Renal pelvis (tissue), 4 donors: ENCODE data around the gene RPS15. TPM values are rescaled to one million over a fixed set of nuclear protein-coding genes. Genes with fewer than 3 reads are reported as not detected.
"Not testable (repeated sequence)": the region's sequence is repeated elsewhere in the genome, so short reads cannot be mapped to it uniquely, and the experiment has no call there.

Experiments used
- DNase-seq: peaks from one replicate; pipeline ENCODE4 v3.0.0-alpha.2; 2013
- polyA plus RNA-seq, 3 donors: library from polyadenylated mRNA; unstranded; fragments of 120-200 nt; gene quantifications; one replicate each; pipeline ENCODE4 v1.2.1, GENCODE V29; 2013; ENCODE audit not compliant: insufficient read length in 3 of 3

Gene RPS15
- polyA plus RNA-seq, 3 donors, result 716 to 925 (median 791) TPM

- DNase-seq, result not testable (repeated sequence)
Measured at GRCh38 chr19:1477056-1477455, 38.9 kb downstream of the RPS15 start.

DNA sequence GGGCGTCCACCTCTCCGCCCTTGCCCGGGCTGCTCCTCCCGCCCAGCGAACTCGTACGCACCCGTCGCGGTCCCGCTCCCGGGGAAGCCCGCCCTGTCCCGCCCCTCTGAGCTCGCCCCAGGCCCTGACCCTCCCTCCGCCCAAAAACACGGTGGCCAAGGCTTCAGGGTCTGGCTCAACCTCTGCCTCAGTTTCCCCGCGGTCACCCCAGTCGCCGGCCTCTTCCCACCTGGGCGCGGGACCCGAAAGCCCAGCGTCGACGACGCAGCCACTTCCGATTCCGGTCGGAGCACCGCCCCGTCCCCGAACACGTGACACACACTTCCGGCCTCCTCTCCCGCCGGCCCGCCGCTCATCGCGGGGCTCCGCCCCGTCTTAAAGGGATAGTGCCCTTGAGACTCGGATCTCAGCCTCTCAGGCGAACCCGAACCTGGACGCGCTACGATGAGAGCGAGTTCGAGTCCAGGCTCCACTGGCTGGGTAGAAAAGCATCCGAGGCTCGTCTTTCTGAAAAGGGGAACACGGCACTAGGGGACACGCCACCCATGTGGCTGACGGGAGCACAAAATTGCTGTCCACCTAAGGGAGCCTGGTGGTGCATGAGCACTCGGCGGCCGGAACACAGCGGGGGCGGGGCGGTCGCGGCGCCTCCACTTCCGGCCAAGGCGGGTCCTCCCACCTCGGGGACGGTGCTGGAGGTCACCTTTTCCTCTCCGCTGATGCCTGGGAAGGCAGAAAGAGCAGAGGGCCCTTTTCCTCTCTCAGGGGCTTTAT, 40.9 kb downstream of the RPS15 start, which contains the start of gene C19orf25:
TSS of gene C19orf25 (minus strand) at position 282 of the 774 bp plus-strand sequence. CDS start 312 bp downstream, outside the sequence.
- DNase-seq, result peak; percentile 92

DNA sequence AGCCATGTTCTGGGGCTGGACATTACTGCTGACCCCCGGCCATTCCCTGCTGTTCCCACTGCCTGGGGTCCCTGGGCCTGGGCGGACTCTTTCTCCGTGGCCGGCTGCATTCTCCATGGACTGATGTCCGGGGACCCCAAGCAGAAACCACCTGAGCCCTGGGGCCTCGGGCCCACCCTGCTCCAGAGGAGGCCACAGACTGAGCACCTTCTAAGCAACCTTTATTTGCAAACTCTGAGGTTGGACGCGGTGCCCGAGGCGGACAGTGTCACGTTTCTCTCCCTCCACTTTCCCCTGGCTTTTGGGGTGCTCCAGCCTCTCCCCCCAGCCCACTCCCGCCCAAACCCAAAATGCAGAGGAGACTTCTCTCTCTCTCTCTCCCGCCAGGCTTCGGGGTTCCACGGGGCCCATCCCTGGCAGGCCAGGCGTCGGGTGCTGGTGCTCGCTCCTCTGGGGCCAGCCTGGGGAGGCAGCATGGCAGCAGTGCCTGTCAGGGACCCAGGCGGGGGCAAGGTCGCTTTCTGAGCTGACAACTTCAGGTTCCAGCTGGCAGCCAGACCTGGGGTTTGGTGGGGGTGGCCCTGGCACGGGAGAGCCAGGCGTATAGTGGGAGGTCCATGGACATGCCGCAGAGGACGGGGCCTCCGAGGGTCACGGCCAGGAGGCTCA, 43.2 kb downstream of the RPS15 start:
- DNase-seq, result no peak

GRCh38 chr19:1481893-1482360, 43.7 kb downstream of the RPS15 start:
- DNase-seq, result no peak

- DNase-seq, result no peak
Measured at GRCh38 chr19:1482361-1483130, 44.4 kb downstream of the RPS15 start.

GRCh38 chr19:1483131-1483978, 45.2 kb downstream of the RPS15 start:
- DNase-seq, result no peak

- no peak for DNase-seq
Measured at GRCh38 chr19:1483979-1484428, 45.8 kb downstream of the RPS15 start.

DNA sequence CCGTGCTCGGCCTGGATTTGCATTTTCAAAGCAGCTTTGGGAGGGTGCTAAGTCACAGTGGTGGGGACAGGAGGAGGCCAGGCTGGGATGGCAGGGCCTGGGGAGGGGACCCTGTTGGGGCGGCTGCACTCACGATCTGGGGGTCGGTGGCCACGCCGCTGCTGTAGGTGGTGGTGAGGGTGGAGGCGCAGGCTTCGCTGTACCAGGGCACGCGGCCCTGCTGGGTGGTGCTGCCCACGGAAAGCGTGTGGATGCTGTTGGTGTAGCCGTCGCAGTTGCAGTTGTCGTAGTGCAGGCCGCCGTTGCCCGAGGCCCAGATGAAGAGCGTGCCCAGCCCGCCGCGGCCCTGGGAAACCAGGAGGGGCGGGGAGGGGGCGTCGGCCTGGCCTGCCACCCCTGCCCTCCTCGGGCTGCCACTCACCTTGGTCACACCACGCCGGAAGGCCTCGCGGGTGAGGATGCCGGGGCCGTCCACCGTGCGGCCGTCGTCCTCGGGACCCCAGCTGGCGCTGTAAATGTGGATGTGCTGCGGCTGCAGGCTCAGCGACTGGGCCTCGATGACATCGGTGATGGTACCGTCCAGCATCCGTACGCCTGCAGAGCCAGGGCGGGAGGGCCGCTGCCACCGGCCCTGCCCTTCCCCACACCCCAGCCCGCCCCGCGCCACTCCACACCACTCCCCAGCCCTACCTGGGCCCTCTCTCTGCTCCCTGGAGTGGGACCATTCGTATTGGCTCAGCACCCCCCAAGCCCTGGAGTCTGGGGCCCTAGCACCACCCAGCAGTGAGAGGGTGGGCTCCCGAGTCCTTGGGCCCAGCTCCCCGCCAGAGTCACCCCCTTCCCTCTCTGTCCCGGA, 48.8 kb downstream of the RPS15 start:
- DNase-seq, result no peak

DNA sequence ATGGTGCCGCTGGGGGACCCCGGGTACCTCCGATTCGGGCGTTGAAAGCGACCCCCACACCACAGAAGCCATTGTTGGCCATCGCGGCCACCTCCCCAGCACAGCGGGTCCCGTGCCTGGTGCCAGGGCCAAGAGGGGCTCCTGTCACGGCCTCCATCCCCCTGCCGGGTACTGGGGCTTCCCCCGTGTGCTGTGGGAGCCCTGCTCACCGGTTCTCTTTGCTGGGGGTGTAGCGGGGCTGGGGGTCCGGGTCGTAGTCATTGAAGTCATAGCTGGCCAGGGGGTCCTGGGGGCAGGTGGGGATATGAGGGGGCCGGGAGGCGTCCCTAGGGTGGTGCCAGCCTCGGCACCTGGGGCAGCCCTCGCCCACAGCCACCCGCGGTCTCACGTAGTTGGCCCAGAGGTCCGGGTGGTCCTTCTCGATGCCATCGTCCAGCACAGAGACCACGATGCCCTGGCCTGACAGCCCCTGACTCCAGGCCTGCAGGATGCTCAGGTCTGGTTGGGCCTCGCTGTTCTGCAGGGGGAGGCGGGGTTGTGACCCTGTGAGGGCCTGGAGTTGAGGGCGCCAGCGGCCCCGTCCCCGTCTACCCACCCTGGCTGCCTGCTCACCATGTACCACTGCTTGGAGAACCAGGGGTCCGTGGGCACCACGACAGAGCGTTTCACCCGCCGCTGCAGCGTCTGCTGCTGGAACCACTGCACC, 49.5 kb downstream of the RPS15 start:
- no peak for DNase-seq

GRCh38 chr19:1488282-1488601, 50.0 kb downstream of the RPS15 start:
- no peak for DNase-seq

GRCh38 chr19:1489463-1490310, 51.5 kb downstream of the RPS15 start:
- DNase-seq, result no peak

Other genes with a start within 250 kb of the RPS15 start
- 10 to 100 TPM; 57.3 to 65.3 (median 60.8) TPM for gene STK11, start 232.6 kb upstream of the RPS15 start, polyA plus RNA-seq
- gene CBARP, start 200.4 kb upstream of the RPS15 start, polyA plus RNA-seq, result 1 to 10 TPM; 2.0 to 3.2 (median 2.7) TPM
- gene ATP5F1D, start 196.6 kb upstream of the RPS15 start, polyA plus RNA-seq, result 100 to 1,000 TPM; 119 to 152 (median 149) TPM
- 10 to 100 TPM; 66.2 to 74.7 (median 68.1) TPM for gene MIDN, start 189.8 kb upstream of the RPS15 start, polyA plus RNA-seq
- gene CIRBP, start 169.1 kb upstream of the RPS15 start, polyA plus RNA-seq, result 100 to 1,000 TPM; 778 to 993 (median 799) TPM
- gene FAM174C, start 162.9 kb upstream of the RPS15 start, polyA plus RNA-seq, result 10 to 100 TPM; 25.3 to 28.7 (median 28.5) TPM
- 1 to 10 TPM; 2.2 to 4.4 (median 3.8) TPM for gene EFNA2, start 152.5 kb upstream of the RPS15 start, polyA plus RNA-seq
- 10 to 100 TPM; 76.0 to 98.5 (median 94.2) TPM for gene NDUFS7, start 54.5 kb upstream of the RPS15 start, polyA plus RNA-seq
- gene GAMT, start 36.9 kb upstream of the RPS15 start, polyA plus RNA-seq, result 10 to 100 TPM; 31.5 to 42.9 (median 42.9) TPM
- 10 to 100 TPM; 85.2 to 99.4 (median 98.2) TPM for gene DAZAP1, start 30.8 kb upstream of the RPS15 start, polyA plus RNA-seq
- 1 to 10 TPM; 1.3 to 1.9 (median 1.7) TPM for gene APC2, start 11.7 kb downstream of the RPS15 start, polyA plus RNA-seq
- 10 to 100 TPM; 29.1 to 39.1 (median 32.8) TPM for gene C19orf25, start 40.8 kb downstream of the RPS15 start, polyA plus RNA-seq
- gene PCSK4, start 52.0 kb downstream of the RPS15 start, polyA plus RNA-seq, result 1 to 10 TPM; 8.2 to 9.8 (median 8.6) TPM
- 10 to 100 TPM; 24.2 to 33.2 (median 26.3) TPM for gene REEP6, start 52.8 kb downstream of the RPS15 start, polyA plus RNA-seq
- 1 to 10 TPM in 1 of 3 donors, under 1 TPM in 2; 0.47 to 1.4 (median 0.78) TPM for gene ADAMTSL5, start 74.6 kb downstream of the RPS15 start, polyA plus RNA-seq
- under 1 TPM; 0.20 to 0.46 (median 0.31) TPM for gene PLK5, start 85.7 kb downstream of the RPS15 start, polyA plus RNA-seq
- 10 to 100 TPM; 23.9 to 39.8 (median 33.3) TPM for gene MEX3D, start 129.9 kb downstream of the RPS15 start, polyA plus RNA-seq
- gene MBD3, start 154.5 kb downstream of the RPS15 start, polyA plus RNA-seq, result 10 to 100 TPM; 70.0 to 83.4 (median 82.8) TPM
- gene UQCR11, start 167.1 kb downstream of the RPS15 start, polyA plus RNA-seq, result 100 to 1,000 TPM in 2 of 3 donors, 10 to 100 TPM in 1; 99.6 to 131 (median 127) TPM
- gene TCF3, start 214.2 kb downstream of the RPS15 start, polyA plus RNA-seq, result 100 to 1,000 TPM in 2 of 3 donors, 10 to 100 TPM in 1; 92.2 to 125 (median 123) TPM